GM21717 (cell line): ENCODE data around the gene DENND5B.
"Not testable (repeated sequence)": the region's sequence is repeated elsewhere in the genome, so short reads cannot be mapped to it uniquely, and the experiment has no call there.

Source experiments
- ATAC-seq: cut with Tn5 transposase; IDR thresholded peaks from one replicate; pipeline ENCODE4 v1.9.1; 2021; ENCODE audit warnings: mild to moderate bottlenecking, moderate library complexity; ENCODE audit not compliant: unreplicated experiment

Gene DENND5B

DNA sequence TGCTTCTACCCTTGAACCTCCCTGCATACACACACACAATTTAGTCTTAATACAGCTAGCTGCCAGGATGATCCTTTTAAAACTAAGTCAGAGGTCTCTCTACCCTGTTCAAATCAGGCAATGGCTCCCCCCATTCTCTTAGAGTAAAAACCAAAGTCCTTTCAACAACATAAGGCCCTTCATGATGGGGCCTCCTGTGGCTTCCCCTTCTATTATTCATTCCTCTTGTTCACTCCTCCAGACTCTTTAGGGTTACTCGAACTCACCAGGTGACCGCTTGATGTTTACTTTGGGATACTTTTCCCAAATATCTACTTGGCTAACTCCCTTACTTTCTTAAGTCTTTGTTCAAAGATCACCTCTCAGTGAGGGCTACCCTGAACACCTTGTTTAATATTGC is 30.4 kb downstream of the DENND5B start:
- ATAC-seq: no peak

GRCh38 chr12:31558521-31558920 is 32.4 kb downstream of the DENND5B start:
- ATAC-seq: no peak

- no peak for ATAC-seq
Measured at GRCh38 chr12:31557707-31558106, 33.2 kb downstream of the DENND5B start.

DNA sequence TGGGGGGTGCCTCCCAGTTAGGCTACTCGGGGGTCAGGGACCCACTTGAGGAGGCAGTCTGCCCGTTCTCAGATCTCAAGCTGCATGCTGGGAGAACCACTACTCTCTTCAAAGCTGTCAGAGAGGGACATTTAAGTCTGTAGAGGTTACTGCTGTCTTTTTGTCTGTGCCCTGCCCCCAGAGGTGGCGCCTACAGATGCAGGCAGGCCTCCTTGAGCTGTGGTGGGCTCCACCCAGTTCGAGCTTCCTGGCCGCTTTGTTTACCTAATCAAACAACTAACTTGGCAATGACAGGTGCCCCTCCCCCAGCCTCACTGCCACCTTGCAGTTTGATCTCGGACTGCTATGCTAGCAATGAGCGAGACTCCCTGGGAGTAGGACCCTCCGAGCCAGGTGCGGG is 35.5 kb downstream of the DENND5B start:
- not testable (repeated sequence) for ATAC-seq

- not testable (repeated sequence) for ATAC-seq
Measured at GRCh38 chr12:31550590-31550989, 40.3 kb downstream of the DENND5B start.

DNA sequence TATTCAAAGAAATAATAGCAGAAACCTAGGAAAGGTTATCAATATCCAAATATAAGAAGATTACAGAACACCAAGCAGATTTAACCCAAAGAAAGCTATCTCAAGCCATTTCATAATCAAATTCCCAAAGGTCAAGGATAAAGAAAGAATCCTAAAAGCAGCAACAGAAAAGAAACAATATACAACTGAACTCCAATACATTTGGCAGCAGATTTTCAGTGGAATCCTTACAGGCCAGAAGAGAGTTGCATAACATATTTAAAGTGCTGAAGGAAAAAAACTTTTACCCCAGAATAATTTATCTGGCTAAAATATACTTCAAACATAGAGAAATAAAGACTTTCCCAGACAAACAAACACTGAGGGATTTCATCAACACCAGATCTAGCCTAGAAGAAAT is 54.3 kb downstream of the DENND5B start:
- ATAC-seq: no peak

DNA sequence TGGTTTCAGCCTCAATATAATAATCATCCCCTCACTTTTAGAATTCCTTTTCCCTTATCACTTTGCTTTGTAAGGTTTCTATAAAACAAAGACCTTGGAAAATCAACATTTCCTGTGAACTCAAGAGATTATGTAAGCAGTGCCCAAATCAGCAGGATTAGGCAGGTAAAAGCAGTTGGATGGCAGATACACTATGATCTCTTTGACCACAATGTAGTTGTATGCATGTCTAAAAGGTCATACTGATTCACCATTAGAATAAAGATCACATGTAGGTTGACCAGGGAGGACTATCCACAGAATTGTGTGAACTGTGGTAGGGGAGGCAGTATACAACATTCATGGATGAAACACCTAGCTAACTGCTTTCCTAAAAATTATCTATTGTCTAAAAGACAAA is 57.5 kb downstream of the DENND5B start:
- no peak for ATAC-seq

- no peak for ATAC-seq
Measured at GRCh38 chr12:31531893-31532292, 59.0 kb downstream of the DENND5B start.

DNA sequence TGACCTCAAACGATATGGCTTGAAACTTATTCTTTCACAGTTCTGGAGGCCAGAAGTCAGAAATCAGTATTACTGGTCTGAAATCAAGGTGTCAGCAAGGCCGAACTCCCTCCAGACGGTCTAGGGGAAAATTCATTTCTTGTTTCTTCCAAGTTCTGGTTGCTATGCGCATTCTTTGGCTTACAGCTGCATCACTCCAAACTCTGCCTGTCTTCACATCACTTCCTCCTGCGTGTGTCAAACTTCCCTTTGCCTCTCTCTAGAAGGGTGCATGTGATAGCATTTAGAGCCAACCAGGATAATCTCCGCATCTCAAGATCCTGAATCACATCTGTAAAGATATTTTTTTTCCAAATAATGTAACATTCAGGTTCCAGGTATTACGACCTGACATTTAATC is 62.8 kb downstream of the DENND5B start:
- ATAC-seq: no peak

- ATAC-seq: no peak
Measured at GRCh38 chr12:31527083-31527482, 63.9 kb downstream of the DENND5B start.

GRCh38 chr12:31526158-31526546 is 64.8 kb downstream of the DENND5B start:
- ATAC-seq: no peak

DNA sequence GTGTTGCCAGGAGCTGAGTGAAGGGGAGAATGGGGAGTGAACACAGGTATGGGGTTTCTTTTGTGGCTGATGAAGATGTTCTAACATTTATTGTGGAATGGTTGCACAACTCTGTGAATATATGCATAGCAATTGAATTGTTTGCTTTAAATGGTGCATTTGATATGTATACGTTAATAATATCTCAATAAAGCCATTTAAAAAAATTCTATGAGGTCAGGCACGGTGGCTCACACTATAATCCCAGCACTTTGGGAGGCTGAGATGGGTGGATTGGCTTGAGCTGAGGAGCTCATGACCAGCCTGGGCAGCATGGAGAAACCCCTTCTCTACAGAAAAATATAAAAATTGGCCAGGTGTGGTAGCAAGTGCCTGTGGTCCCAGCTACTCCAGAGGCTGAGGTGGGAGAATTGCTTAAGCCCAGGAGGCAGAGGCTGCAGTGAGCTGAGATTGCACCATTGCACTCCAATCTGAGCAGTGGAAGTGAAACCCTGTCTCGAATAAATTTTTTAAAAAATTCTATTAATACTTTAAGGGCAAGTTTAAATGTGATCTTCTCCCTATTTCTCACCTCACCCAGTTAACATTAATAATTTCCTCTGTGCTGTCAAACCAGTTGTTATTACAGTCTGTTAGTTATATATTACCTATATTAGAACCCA is 65.3 kb downstream of the DENND5B start:
- ATAC-seq: no peak

DNA sequence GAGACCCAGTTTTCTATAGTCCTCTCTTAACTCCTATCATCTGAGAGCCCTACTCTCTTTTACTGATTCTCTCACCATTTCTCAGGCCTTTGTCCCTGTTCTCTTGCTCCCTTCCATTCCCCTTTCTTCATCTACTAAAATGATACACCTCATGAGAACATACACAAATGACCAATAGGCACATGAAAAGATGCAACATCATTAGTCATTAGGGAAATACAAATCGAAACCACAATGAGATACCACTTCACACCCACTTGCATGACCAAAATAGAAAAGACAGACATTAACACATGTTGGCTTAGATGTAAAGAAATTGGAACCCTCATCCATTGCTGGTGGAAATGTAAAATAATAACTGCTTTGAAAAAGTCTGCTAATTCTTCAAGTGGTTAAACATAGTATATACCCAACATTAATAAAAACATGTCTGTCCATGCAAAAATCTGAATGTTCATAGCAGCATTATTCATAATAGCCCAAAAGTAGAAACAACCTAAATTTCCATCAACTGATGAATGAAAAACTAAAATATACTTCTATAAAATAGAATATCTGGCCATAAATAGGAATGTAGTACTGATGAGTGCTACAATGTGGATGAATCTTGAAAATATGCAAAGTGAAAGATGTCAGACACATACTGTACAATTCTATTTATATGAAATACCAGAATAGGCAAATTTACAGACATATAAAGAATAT is 66.0 kb downstream of the DENND5B start:
- peak; percentile 84 for ATAC-seq

DNA sequence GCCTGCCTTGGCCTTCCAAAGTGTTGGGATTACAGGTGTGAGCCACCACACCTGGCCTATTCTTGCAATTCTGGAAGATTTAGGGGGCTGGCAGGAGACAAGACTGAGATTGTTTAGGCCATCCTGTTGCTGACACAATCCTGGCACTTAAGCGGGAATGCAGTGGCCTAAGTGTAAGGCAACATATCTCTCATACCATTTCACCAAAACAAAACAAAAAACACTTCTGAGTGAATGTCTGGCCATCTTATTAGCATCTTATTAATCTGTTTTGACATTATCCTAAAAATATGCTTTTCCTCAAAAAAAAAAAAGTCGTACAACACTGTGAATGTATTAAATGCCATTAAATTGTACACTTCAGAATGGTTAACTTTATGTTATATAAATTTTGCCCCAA is 67.6 kb downstream of the DENND5B start:
- ATAC-seq: no peak

DNA sequence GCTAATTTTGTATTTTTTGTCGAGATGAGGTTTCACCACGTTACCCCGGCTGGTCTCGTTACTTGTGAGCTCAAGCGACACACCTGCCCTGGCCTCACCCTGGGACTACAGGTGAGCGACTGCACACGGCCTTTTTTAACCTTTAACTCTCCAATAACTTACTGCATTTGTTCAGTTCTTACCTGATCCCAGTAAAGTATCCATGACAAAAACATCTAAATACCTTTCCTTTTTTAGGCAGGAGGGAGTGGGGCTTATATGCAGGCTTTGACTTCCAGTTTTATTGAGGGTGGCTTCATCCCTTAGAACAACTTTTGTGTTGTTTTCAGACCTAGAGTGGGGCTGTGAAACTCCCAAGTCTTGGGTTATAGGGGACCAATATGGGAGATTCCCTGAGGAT is 68.3 kb downstream of the DENND5B start:
- no peak for ATAC-seq

- no peak for ATAC-seq
Measured at GRCh38 chr12:31521964-31522363, 69.0 kb downstream of the DENND5B start.

GRCh38 chr12:31519511-31519910 is 71.4 kb downstream of the DENND5B start:
- no peak for ATAC-seq

- ATAC-seq: no peak
Measured at GRCh38 chr12:31518680-31519227, 72.2 kb downstream of the DENND5B start.

GRCh38 chr12:31517994-31518393 is 72.9 kb downstream of the DENND5B start:
- ATAC-seq: no peak

DNA sequence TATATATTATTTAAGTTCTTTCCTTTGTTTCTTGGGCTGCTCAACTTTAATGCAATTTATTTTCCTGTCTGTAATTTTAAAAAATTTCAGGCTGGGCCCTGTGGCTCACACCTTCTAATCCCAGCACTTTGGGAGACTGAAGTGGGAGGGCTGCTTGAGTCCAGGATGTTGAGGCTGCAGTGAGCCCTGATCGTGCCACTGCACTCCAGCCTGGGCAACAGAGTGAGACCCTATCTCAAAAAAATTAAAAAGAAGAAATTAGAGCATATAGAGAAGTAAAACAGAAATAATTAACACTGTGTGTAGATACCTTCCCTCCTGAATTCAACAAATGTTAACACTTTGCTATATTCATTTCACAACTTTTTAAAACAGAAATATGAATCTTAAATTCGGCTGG is 74.2 kb downstream of the DENND5B start:
- no peak for ATAC-seq

DNA sequence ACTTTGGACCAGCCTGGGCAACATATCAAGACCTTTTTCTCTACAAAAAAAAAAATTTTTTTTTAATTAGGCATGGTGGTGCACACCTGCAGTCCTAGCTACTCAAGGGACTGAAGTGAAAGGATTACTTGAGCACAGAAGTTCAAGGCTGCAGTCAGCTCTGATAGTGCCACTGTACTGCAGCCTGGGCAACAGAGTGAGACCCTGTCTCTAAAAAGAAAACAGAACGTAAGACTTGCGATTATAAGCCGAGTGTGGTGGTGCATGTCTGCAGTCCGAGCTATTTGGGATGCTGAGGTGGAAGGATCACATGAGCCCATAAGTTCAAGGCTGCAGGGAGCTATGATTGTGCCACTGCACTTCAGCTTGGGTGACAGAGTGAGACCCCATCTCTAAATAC is 76.0 kb downstream of the DENND5B start:
- ATAC-seq: no peak

- ATAC-seq: no peak
Measured at GRCh38 chr12:31510034-31510433, 80.9 kb downstream of the DENND5B start.
